ENCODE data around the gene TES.

The TES gene

DNA sequence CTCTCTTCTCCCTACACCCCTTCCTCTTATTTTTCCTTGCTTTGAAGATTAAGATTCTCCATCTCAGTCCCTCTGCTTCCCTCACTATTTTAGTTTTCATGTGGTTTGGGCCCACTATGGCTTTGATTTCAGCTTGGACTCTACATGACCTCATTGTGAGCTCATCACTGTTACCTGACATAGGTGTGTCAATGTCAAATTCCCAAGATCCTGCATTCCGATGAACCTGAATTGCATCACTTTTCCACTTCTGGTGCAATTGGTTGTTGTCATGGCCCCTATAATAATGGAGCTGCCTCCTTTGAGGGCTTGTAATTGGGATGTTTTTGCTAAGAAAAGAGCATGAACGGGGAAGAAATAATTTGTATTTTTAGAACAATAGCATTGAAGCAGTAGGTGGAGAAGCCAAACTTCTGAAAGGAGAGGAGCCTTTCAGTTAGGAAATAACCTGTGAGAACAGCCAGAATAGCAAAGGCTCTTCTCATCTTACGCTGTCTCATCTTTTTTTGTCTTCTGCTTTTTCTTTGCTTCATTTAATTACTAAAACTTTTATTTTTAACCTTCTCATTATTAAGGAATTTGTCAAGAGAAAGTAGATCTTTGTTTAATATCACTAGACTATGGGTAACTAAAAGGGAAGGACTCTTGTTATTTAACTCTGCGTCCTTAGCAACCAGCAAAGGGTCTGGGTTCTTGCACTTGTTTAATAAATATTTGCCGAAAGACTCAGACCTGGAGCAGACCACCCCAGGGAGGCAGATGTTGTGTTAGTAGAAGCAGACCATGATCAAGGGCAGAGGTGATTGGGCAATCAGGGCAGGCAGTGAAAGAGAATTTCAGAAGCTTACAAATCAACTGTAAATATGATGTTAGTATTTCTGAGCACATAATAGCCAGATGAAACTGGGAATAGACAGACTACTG lies 95.4 kb downstream of the TES start:
- Histone ChIP-seq H3K9me3 (ENCODE audit: insufficient read depth, low read length, severe bottlenecking) (no peaks in the 10 kb centered on the region), H3K4me2 (ENCODE audit: insufficient read depth, low read length) (no peak overlapping the region), H4K20me1 (ENCODE audit: insufficient read depth, low read length) (no peaks in the 10 kb centered on the region), H3K4me1 (ENCODE audit: insufficient read depth, low read length) (no peaks in the 10 kb centered on the region), H3K79me2 (ENCODE audit: insufficient read depth, low read length) (no peaks in the 10 kb centered on the region), H2AFZ (ENCODE audit: low read depth, low read length) (no peak overlapping the region), H3K4me3 (ENCODE audit: low read depth in 1 of 2, low read length in 2 of 2) (no peak overlapping the region), H3K27me3 (ENCODE audit: insufficient read depth, low read length, poor library complexity) (peaks cover 21% of the 10 kb centered on the region), H3K36me3 (ENCODE audit: insufficient read depth, low read length) (no peaks in the 10 kb centered on the region), H3K27ac (ENCODE audit: low read length) (no peak overlapping the region), H3K9ac (ENCODE audit: low read depth, low read length) (no peak overlapping the region)
- TF ChIP-seq EZH2 (IDR thresholded peaks at IDR 0.05; ENCODE audit: borderline replicate concordance, low read depth, low read length, severe bottlenecking), result no peak
- TF ChIP-seq, protein P1, sequence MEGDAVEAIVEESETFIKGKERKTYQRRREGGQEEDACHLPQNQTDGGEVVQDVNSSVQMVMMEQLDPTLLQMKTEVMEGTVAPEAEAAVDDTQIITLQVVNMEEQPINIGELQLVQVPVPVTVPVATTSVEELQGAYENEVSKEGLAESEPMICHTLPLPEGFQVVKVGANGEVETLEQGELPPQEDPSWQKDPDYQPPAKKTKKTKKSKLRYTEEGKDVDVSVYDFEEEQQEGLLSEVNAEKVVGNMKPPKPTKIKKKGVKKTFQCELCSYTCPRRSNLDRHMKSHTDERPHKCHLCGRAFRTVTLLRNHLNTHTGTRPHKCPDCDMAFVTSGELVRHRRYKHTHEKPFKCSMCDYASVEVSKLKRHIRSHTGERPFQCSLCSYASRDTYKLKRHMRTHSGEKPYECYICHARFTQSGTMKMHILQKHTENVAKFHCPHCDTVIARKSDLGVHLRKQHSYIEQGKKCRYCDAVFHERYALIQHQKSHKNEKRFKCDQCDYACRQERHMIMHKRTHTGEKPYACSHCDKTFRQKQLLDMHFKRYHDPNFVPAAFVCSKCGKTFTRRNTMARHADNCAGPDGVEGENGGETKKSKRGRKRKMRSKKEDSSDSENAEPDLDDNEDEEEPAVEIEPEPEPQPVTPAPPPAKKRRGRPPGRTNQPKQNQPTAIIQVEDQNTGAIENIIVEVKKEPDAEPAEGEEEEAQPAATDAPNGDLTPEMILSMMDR (IDR thresholded peaks at IDR 0.05; ENCODE audit: borderline replicate concordance, extremely low read depth, low read length, poor library complexity, severe bottlenecking), result no peak
- ATAC-seq (ENCODE audit: insufficient read depth, low read depth) (no peak), DNase-seq (no peak)

DNA sequence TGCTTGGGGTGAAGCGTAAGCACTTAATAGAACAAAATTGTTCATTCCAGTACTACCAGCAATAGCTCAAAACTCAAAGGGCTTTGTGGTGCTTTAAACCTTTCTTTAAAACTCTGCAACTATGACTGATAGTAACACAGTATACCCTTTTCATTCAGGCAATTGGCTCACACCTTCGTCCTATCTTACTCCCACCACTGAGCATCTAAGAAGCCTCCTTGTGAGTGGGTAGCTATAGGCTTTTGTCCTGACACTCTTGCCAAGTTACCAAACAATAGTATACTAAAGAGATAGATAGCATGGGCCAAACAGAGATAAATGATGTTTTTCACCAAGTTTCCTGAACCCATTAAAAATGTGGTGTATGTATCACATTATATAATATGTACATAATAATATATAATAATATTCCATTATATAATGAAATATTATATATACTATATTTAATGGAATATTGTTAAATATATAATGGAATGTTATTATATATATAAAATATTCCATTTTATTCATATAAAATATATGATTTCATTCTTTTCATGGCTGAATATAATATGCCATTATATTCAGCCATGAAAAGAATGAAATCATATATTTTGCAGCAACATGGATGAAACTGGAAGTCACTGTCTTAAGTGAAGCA lies 96.2 kb downstream of the TES start:
- TF ChIP-seq, protein P1 (IDR thresholded peaks at IDR 0.05; ENCODE audit: borderline replicate concordance, extremely low read depth, low read length, poor library complexity, severe bottlenecking), result no peak
- TF ChIP-seq EZH2 (IDR thresholded peaks at IDR 0.05; ENCODE audit: borderline replicate concordance, low read depth, low read length, severe bottlenecking), result no peak
- Histone ChIP-seq H3K27me3 (ENCODE audit: insufficient read depth, low read length, poor library complexity) (peaks cover 21% of the 10 kb centered on the region), H3K9me3 (ENCODE audit: insufficient read depth, low read length, severe bottlenecking) (no peaks in the 10 kb centered on the region), H3K4me3 (ENCODE audit: low read depth in 1 of 2, low read length in 2 of 2) (no peak overlapping the region), H3K4me1 (ENCODE audit: insufficient read depth, low read length) (no peaks in the 10 kb centered on the region), H3K36me3 (ENCODE audit: insufficient read depth, low read length) (no peaks in the 10 kb centered on the region), H2AFZ (ENCODE audit: low read depth, low read length) (no peak overlapping the region), H3K27ac (ENCODE audit: low read length) (no peak overlapping the region), H4K20me1 (ENCODE audit: insufficient read depth, low read length) (no peaks in the 10 kb centered on the region), H3K9ac (ENCODE audit: low read depth, low read length) (no peak overlapping the region), H3K79me2 (ENCODE audit: insufficient read depth, low read length) (no peaks in the 10 kb centered on the region), H3K4me2 (ENCODE audit: insufficient read depth, low read length) (no peak overlapping the region)
- DNase-seq (no peak), ATAC-seq (ENCODE audit: insufficient read depth, low read depth) (no peak)

- Histone ChIP-seq H4K20me1 (ENCODE audit: insufficient read depth, low read length) (no peaks in the 10 kb centered on the region), H3K27me3 (ENCODE audit: insufficient read depth, low read length, poor library complexity) (peaks cover 21% of the 10 kb centered on the region), H3K9me3 (ENCODE audit: insufficient read depth, low read length, severe bottlenecking) (no peaks in the 10 kb centered on the region), H3K4me3 (ENCODE audit: low read depth in 1 of 2, low read length in 2 of 2) (no peak overlapping the region), H3K36me3 (ENCODE audit: insufficient read depth, low read length) (no peaks in the 10 kb centered on the region), H3K9ac (ENCODE audit: low read depth, low read length) (no peak overlapping the region), H3K4me2 (ENCODE audit: insufficient read depth, low read length) (no peak overlapping the region), H3K79me2 (ENCODE audit: insufficient read depth, low read length) (no peaks in the 10 kb centered on the region), H2AFZ (ENCODE audit: low read depth, low read length) (no peak overlapping the region), H3K27ac (ENCODE audit: low read length) (no peak overlapping the region), H3K4me1 (ENCODE audit: insufficient read depth, low read length) (no peaks in the 10 kb centered on the region)
- no peak for DNase-seq
- ATAC-seq (ENCODE audit: insufficient read depth, low read depth), result no peak
- no peak for TF ChIP-seq EZH2 (IDR thresholded peaks at IDR 0.05; ENCODE audit: borderline replicate concordance, low read depth, low read length, severe bottlenecking)
- TF ChIP-seq, protein P1 (IDR thresholded peaks at IDR 0.05; ENCODE audit: borderline replicate concordance, extremely low read depth, low read length, poor library complexity, severe bottlenecking), result no peak
Measured at GRCh38 chr7:116307253-116307652, 96.9 kb downstream of the TES start.

All from DND-41 (cell line).